Liver (tissue), 3 donors: ENCODE results near the gene CD47.

ENCODE experiments used
- ATF3 ChIP-seq: IDR thresholded peaks from 2 replicates; pipeline ENCODE4 v1.6.1; 2016; ENCODE audit warnings: antibody characterized with exemption
- CTCF ChIP-seq: fragments of 150-350 bp; IDR thresholded peaks from 2 replicates; pipeline ENCODE4 v1.5.1; 2017; ENCODE audit warnings: improper control_type of control experiment, low read depth, low read length; ENCODE audit not compliant: missing input control
- EGR1 ChIP-seq, 2 donors: IDR thresholded peaks; 2 replicates each; pipeline ENCODE4 v1.6.1; 2016 to 2018; ENCODE audit warnings: antibody characterized with exemption in 2 of 2, low read depth in 2 of 2
- JUND ChIP-seq, 2 donors: IDR thresholded peaks; 2 replicates each; pipeline ENCODE4 v1.6.1; 2016; ENCODE audit warnings: antibody characterized with exemption in 2 of 2
- MAX ChIP-seq: IDR thresholded peaks from 2 replicates; pipeline ENCODE4 v1.6.1; 2016; ENCODE audit warnings: antibody characterized with exemption
- REST ChIP-seq: IDR thresholded peaks from 2 replicates; pipeline ENCODE4 v1.6.1; 2016; ENCODE audit warnings: antibody characterized with exemption, mild to moderate bottlenecking
- RXRA ChIP-seq, 2 donors: IDR thresholded peaks; 2 replicates each; pipeline ENCODE4 v1.6.1; 2017 to 2018; ENCODE audit warnings: antibody characterized with exemption in 2 of 2, mild to moderate bottlenecking in 1 of 2
- SP1 ChIP-seq: IDR thresholded peaks from 2 replicates; pipeline ENCODE4 v1.6.1; 2018; ENCODE audit warnings: antibody characterized with exemption, mild to moderate bottlenecking
- TAF1 ChIP-seq: conservative IDR thresholded peaks from 2 replicates; pipeline ENCODE4 v1.6.1; 2016; ENCODE audit warnings: antibody characterized with exemption, mild to moderate bottlenecking
- ZBTB33 ChIP-seq: IDR thresholded peaks from 2 replicates; pipeline ENCODE4 v1.6.1; 2016; ENCODE audit warnings: antibody characterized with exemption
- donor health status: healthy.
- donor health status: healthy.

- TF ChIP-seq REST = no peak
- no peak for TF ChIP-seq CTCF
- TF ChIP-seq ATF3 = no peak
- no peak for TF ChIP-seq SP1
- no peak for TF ChIP-seq JUND (IDR thresholded peaks at IDR 0.05)
- TF ChIP-seq RXRA (IDR thresholded peaks at IDR 0.05) = no peak
- TF ChIP-seq TAF1 = no peak
- no peak for TF ChIP-seq ZBTB33
- TF ChIP-seq MAX = no peak
- TF ChIP-seq EGR1 (IDR thresholded peaks at IDR 0.05; ENCODE audit: low read depth in 2 of 2) = no peak
Measured at GRCh38 chr3:108106031-108106430, 15.2 kb upstream of the CD47 start.
